Mesendoderm (in vitro differentiated cells): ENCODE measurements around the gene SUPT20HL2.
"Not testable (repeated sequence)": the region's sequence is repeated elsewhere in the genome, so short reads cannot be mapped to it uniquely, and the experiment has no call there.

Experiments used
- DNase-seq: peaks from one replicate; pipeline ENCODE4 v3.0.0; 2013
- H2AK5ac ChIP-seq: 2 replicates; pipeline ENCODE4 v1.6.1; 2013; ENCODE audit warnings: low read length, inconsistent platforms
- H2BK120ac ChIP-seq: 2 replicates; pipeline ENCODE4 v1.6.1; 2013; ENCODE audit warnings: low read depth, mild to moderate bottlenecking, low read length, moderate library complexity, mixed read lengths
- H2BK15ac ChIP-seq: replicated peaks from 2 replicates; pipeline ENCODE4 v1.6.1; 2013; ENCODE audit warnings: low read depth, mild to moderate bottlenecking, moderate library complexity
- H2BK5ac ChIP-seq: 2 replicates; pipeline ENCODE4 v1.6.1; 2013; ENCODE audit warnings: low read length, inconsistent platforms
- H3K18ac ChIP-seq: 2 replicates; pipeline ENCODE4 v1.6.1; 2013; ENCODE audit warnings: mild to moderate bottlenecking, low read length, mixed read lengths
- H3K23ac ChIP-seq: one replicate; pipeline ENCODE4 v1.6.1; 2013; ENCODE audit warnings: low read length
- H3K27ac ChIP-seq: 2 replicates; pipeline ENCODE4 v1.5.1; 2013; ENCODE audit warnings: low read depth, mild to moderate bottlenecking, inconsistent platforms, low read length, moderate library complexity
- H3K27me3 ChIP-seq: 2 replicates; pipeline ENCODE4 v1.6.1; 2013; ENCODE audit warnings: low read length, control low read depth, mild to moderate bottlenecking, inconsistent platforms; ENCODE audit not compliant: insufficient read depth, poor library complexity
- H3K36me3 ChIP-seq: 2 replicates; pipeline ENCODE4 v1.6.1; 2013; ENCODE audit warnings: low read length, inconsistent platforms; ENCODE audit not compliant: control insufficient read depth, insufficient read depth
- H3K4ac ChIP-seq: one replicate; pipeline ENCODE4 v1.6.1; 2013; ENCODE audit warnings: low read depth, mild to moderate bottlenecking, low read length, moderate library complexity
- H3K4me1 ChIP-seq: 2 replicates; pipeline ENCODE4 v1.6.1; 2013; ENCODE audit warnings: low read depth, low read length, inconsistent platforms; ENCODE audit not compliant: control insufficient read depth
- H3K4me2 ChIP-seq: 2 replicates; pipeline ENCODE4 v1.6.1; 2013; ENCODE audit warnings: low read length
- H3K4me3 ChIP-seq: 2 replicates; pipeline ENCODE4 v1.5.1; 2013; ENCODE audit warnings: mild to moderate bottlenecking, low read length
- H3K56ac ChIP-seq: one replicate; pipeline ENCODE4 v1.6.1; 2013; ENCODE audit warnings: low read length
- H3K79me1 ChIP-seq: 2 replicates; pipeline ENCODE4 v1.6.1; 2013; ENCODE audit warnings: low read length, inconsistent platforms
- H3K79me2 ChIP-seq: 2 replicates; pipeline ENCODE4 v1.6.1; 2013; ENCODE audit warnings: mild to moderate bottlenecking, low read length; ENCODE audit not compliant: control insufficient read depth, insufficient read depth
- H3K9ac ChIP-seq: 2 replicates; pipeline ENCODE4 v1.6.1; 2013; ENCODE audit warnings: low read length, inconsistent platforms
- H4K5ac ChIP-seq: one replicate; pipeline ENCODE4 v1.6.1; 2013; ENCODE audit warnings: low read length
- H4K8ac ChIP-seq: one replicate; pipeline ENCODE4 v1.6.1; 2013; ENCODE audit warnings: low read depth, mild to moderate bottlenecking, control low read depth, low read length, moderate library complexity
- WGBS: extraction: QIAGEN DNeasy Blood & Tissue Kit; methylation state at CpG from one replicate; pipeline ENCODE4 v1.1.7; 2013; ENCODE audit warnings: low lambda C conversion rate, missing lambda C conversion rate; ENCODE audit not compliant: insufficient coverage; ENCODE audit errors: extremely low coverage; 5-methylcytosine and 5-hydroxymethylcytosine counted together

SUPT20HL2 gene

DNA sequence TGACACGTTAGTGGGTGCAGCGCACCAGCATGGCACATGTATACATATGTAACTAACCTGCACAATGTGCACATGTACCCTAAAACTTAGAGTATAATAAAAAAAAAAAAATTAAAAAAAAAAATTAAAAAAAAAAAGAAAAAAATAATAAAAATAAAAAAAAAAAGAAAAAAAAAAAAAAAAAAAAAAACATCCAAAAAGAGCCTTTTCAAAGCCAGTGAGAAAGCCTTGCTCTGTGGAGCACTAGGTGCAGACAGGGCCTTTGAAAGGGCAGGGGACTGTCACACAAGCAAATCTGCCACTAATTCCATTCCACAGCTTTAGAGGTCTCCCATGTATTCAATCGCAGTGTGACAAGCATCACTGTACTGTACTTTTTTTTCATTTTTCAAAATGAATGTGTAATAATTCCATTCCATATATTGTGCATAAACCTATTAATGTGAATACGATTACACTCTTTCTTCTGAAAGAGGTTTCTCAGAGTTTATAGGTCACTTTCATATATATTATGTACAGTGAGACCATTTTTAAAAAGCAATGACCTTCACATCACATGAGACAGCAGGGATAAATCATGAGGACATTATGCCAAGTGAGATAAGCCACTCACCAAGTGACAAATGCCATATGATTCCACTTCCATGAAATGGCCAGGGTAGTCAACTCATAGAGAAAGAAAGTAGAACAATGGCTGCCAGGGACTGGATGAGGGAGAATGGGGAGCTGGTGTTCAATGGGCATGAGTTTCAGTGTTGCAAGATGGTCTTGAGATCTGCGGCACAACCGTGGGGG is 4.1 kb downstream of the SUPT20HL2 start:
- no CpG with 5 or more reads among the region's 6 CpGs for WGBS
- H3K79me2 ChIP-seq, H3K9ac ChIP-seq, H3K23ac ChIP-seq, H4K5ac ChIP-seq, H2BK120ac ChIP-seq, H3K79me1 ChIP-seq, H3K27me3 ChIP-seq, H3K36me3 ChIP-seq, H4K8ac ChIP-seq, H2AK5ac ChIP-seq, H2BK5ac ChIP-seq, H3K27ac ChIP-seq, H2BK15ac ChIP-seq, H3K4me3 ChIP-seq, H3K4ac ChIP-seq, H3K18ac ChIP-seq, H3K56ac ChIP-seq, H3K4me2 ChIP-seq, H3K4me1 ChIP-seq, DNase-seq: not testable (repeated sequence)

DNA sequence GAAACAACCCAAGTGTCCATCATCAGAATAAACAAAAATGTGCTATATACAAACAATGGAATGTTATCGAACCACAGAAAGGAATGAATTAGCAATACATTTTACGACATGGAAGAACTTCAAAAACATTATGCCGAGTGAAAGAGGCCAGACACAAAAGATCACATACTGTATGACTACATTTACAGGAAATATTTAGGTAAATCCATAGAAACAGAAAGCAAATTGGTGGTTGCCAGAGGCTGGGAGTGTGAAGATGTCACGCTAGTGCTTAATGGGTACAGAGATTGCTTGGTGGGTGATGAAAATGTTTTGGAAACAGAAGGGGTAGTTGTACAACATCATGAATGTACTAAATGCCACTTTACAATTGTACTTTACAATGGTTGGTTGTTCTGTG is 5.1 kb downstream of the SUPT20HL2 start:
- H3K4me3 ChIP-seq, H3K27me3 ChIP-seq, H3K4me1 ChIP-seq, DNase-seq, H2BK15ac ChIP-seq, H3K56ac ChIP-seq, H3K18ac ChIP-seq, H3K27ac ChIP-seq, H3K9ac ChIP-seq, H3K79me1 ChIP-seq, H4K8ac ChIP-seq, H3K4me2 ChIP-seq, H2BK120ac ChIP-seq, H3K23ac ChIP-seq, H3K79me2 ChIP-seq, H4K5ac ChIP-seq, H2AK5ac ChIP-seq, H2BK5ac ChIP-seq, H3K4ac ChIP-seq, H3K36me3 ChIP-seq: not testable (repeated sequence)
- WGBS = no CpG with 5 or more reads among the region's 4 CpGs

GRCh38 chrX:24306440-24306839 is 7.4 kb downstream of the SUPT20HL2 start:
- H3K9ac ChIP-seq = no peak overlapping the region
- no peaks in the 10 kb centered on the region for H3K36me3 ChIP-seq
- no peaks in the 10 kb centered on the region for H3K79me2 ChIP-seq
- H3K4me3 ChIP-seq = no peak overlapping the region
- H3K27ac ChIP-seq = no peak overlapping the region
- H2AK5ac ChIP-seq = no peak overlapping the region
- H3K4ac ChIP-seq = no peak overlapping the region
- H3K79me1 ChIP-seq = no peaks in the 10 kb centered on the region
- no peaks in the 10 kb centered on the region for H3K4me1 ChIP-seq
- H2BK5ac ChIP-seq = no peak overlapping the region
- DNase-seq = peak; percentile 10
- H4K8ac ChIP-seq = no peak overlapping the region
- no peak overlapping the region for H2BK120ac ChIP-seq
- H3K27me3 ChIP-seq = no peaks in the 10 kb centered on the region
- no peak overlapping the region for H3K18ac ChIP-seq
- H3K4me2 ChIP-seq = no peak overlapping the region
- H2BK15ac ChIP-seq = no peak overlapping the region
- H3K56ac ChIP-seq = no peak overlapping the region
- no peak overlapping the region for H3K23ac ChIP-seq
- no CpG with 5 or more reads among the region's 6 CpGs for WGBS
- H4K5ac ChIP-seq = no peak overlapping the region

GRCh38 chrX:24305905-24306304 is 8.0 kb downstream of the SUPT20HL2 start:
- H3K4me2 ChIP-seq = no peak overlapping the region
- H3K79me2 ChIP-seq = no peaks in the 10 kb centered on the region
- WGBS = no CpG with 5 or more reads among the region's 7 CpGs

GRCh38 chrX:24301806-24302205 is 12.1 kb downstream of the SUPT20HL2 start:
- H3K4me2 ChIP-seq = no peak overlapping the region
- H4K8ac ChIP-seq = no peak overlapping the region
- H4K5ac ChIP-seq = no peak overlapping the region
- no peak overlapping the region for H3K4ac ChIP-seq
- H3K4me1 ChIP-seq = no peaks in the 10 kb centered on the region
- DNase-seq = no peak
- no peak overlapping the region for H3K4me3 ChIP-seq
- H3K79me2 ChIP-seq = no peaks in the 10 kb centered on the region
- no CpG with 5 or more reads among the region's 2 CpGs for WGBS
- H3K56ac ChIP-seq = no peak overlapping the region
- H3K36me3 ChIP-seq = no peaks in the 10 kb centered on the region
- no peak overlapping the region for H2BK5ac ChIP-seq
- H3K79me1 ChIP-seq = no peaks in the 10 kb centered on the region
- H2BK120ac ChIP-seq = no peak overlapping the region
- H2BK15ac ChIP-seq = no peak overlapping the region
- no peak overlapping the region for H3K18ac ChIP-seq
- no peak overlapping the region for H3K9ac ChIP-seq
- no peak overlapping the region for H2AK5ac ChIP-seq
- H3K23ac ChIP-seq = no peak overlapping the region
- no peaks in the 10 kb centered on the region for H3K27me3 ChIP-seq
- H3K27ac ChIP-seq = no peak overlapping the region

More at GRCh38 chrX:24305905-24306304, 8.0 kb downstream of the SUPT20HL2 start:
- no peak overlapping the region for H3K4me3 ChIP-seq
- no peak overlapping the region for H4K8ac ChIP-seq
- H4K5ac ChIP-seq = no peak overlapping the region
- no peak overlapping the region for H2AK5ac ChIP-seq
- no peak overlapping the region for H3K56ac ChIP-seq
- H3K4ac ChIP-seq = no peak overlapping the region
- no peak overlapping the region for H2BK120ac ChIP-seq
- no peaks in the 10 kb centered on the region for H3K4me1 ChIP-seq
- DNase-seq = no peak
- no peak overlapping the region for H2BK5ac ChIP-seq
- H3K27ac ChIP-seq = no peak overlapping the region
- H3K36me3 ChIP-seq = no peaks in the 10 kb centered on the region
- H3K79me1 ChIP-seq = no peaks in the 10 kb centered on the region
- no peak overlapping the region for H2BK15ac ChIP-seq
- H3K23ac ChIP-seq = no peak overlapping the region
- no peak overlapping the region for H3K9ac ChIP-seq
- no peak overlapping the region for H3K18ac ChIP-seq
- no peaks in the 10 kb centered on the region for H3K27me3 ChIP-seq

DNA sequence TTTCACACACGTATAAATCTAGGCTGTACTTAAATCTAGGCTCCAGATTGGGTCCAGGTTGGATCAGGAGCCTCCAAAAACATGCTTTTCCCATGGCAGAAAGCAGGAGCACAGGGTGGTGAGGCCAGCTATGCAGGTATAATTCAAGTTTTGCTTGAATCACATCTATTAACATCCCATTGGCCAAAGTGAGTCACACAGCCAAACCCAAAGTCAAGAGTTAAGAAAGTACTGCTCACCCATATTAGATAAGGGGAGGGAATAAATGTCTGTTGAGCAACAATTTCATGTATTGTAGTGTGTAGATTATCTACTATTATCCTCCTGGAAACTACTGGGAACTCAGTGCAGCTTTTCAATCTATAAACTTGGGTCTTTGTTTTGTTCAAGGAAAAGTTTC is 12.8 kb downstream of the SUPT20HL2 start:
- Histone ChIP-seq H3K27ac (no peak overlapping the region), H2BK15ac (no peak overlapping the region), H3K56ac (no peak overlapping the region), H3K4me1 (no peaks in the 10 kb centered on the region), H3K4me2 (no peak overlapping the region), H2BK120ac (no peak overlapping the region), H2BK5ac (no peak overlapping the region), H4K8ac (no peak overlapping the region), H3K27me3 (no peaks in the 10 kb centered on the region), H3K36me3 (no peaks in the 10 kb centered on the region), H4K5ac (no peak overlapping the region), H3K23ac (no peak overlapping the region), H3K9ac (no peak overlapping the region), H2AK5ac (no peak overlapping the region), H3K18ac (no peak overlapping the region), H3K79me2 (no peaks in the 10 kb centered on the region), H3K79me1 (no peaks in the 10 kb centered on the region), H3K4me3 (no peak overlapping the region), H3K4ac (no peak overlapping the region)
- WGBS = no CpG with 5 or more reads among the region's 1 CpG
- no peak for DNase-seq
